ENCODE data around the gene MCM8.

The MCM8 gene

GRCh38 chr20:5975778-5976177 lies 25.3 kb downstream of the MCM8 start:
- H2AFZ ChIP-seq (ENCODE audit: low read length, unreplicated experiment), result no peak overlapping the region
- no peaks in the 10 kb centered on the region for H3K27me3 ChIP-seq (ENCODE audit: insufficient read depth, low read length)
- H3K27ac ChIP-seq (ENCODE audit: low read depth, low read length), result no peak overlapping the region
- H3K36me3 ChIP-seq (ENCODE audit: insufficient read depth, low read length), result peaks cover 14% of the 10 kb centered on the region
- H3K4me3 ChIP-seq (ENCODE audit: low read depth, low read length), result no peak overlapping the region
- H3K4me1 ChIP-seq (ENCODE audit: control insufficient read depth, insufficient read depth, low read length, unreplicated experiment), result peaks cover 23% of the 10 kb centered on the region
- no peaks in the 10 kb centered on the region for H3K79me2 ChIP-seq (ENCODE audit: control insufficient read depth, insufficient read depth, low read length, unreplicated experiment)

GRCh38 chr20:5977223-5977622 lies 26.8 kb downstream of the MCM8 start:
- H3K27me3 ChIP-seq (ENCODE audit: insufficient read depth, low read length), result no peaks in the 10 kb centered on the region
- no peak overlapping the region for H3K4me3 ChIP-seq (ENCODE audit: low read depth, low read length)
- H3K27ac ChIP-seq (ENCODE audit: low read depth, low read length), result no peak overlapping the region
- peaks cover 14% of the 10 kb centered on the region for H3K36me3 ChIP-seq (ENCODE audit: insufficient read depth, low read length)
- no peaks in the 10 kb centered on the region for H3K79me2 ChIP-seq (ENCODE audit: control insufficient read depth, insufficient read depth, low read length, unreplicated experiment)
- H2AFZ ChIP-seq (ENCODE audit: low read length, unreplicated experiment), result no peak overlapping the region
- H3K4me1 ChIP-seq (ENCODE audit: control insufficient read depth, insufficient read depth, low read length, unreplicated experiment), result peaks cover 21% of the 10 kb centered on the region

- H3K27ac ChIP-seq (ENCODE audit: low read depth, low read length), result no peak overlapping the region
- peaks cover 14% of the 10 kb centered on the region for H3K4me1 ChIP-seq (ENCODE audit: control insufficient read depth, insufficient read depth, low read length, unreplicated experiment)
- H2AFZ ChIP-seq (ENCODE audit: low read length, unreplicated experiment), result no peak overlapping the region
- H3K79me2 ChIP-seq (ENCODE audit: control insufficient read depth, insufficient read depth, low read length, unreplicated experiment), result no peaks in the 10 kb centered on the region
- peaks cover 14% of the 10 kb centered on the region for H3K36me3 ChIP-seq (ENCODE audit: insufficient read depth, low read length)
- no peaks in the 10 kb centered on the region for H3K27me3 ChIP-seq (ENCODE audit: insufficient read depth, low read length)
- H3K4me3 ChIP-seq (ENCODE audit: low read depth, low read length), result no peak overlapping the region
Measured at GRCh38 chr20:5977975-5978374, 27.5 kb downstream of the MCM8 start.

GRCh38 chr20:5979801-5980200 lies 29.3 kb downstream of the MCM8 start:
- Histone ChIP-seq H3K79me2 (ENCODE audit: control insufficient read depth, insufficient read depth, low read length, unreplicated experiment) (no peaks in the 10 kb centered on the region), H3K4me3 (ENCODE audit: low read depth, low read length) (no peak overlapping the region), H3K27ac (ENCODE audit: low read depth, low read length) (no peak overlapping the region), H3K4me1 (ENCODE audit: control insufficient read depth, insufficient read depth, low read length, unreplicated experiment) (no peaks in the 10 kb centered on the region), H2AFZ (ENCODE audit: low read length, unreplicated experiment) (no peak overlapping the region), H3K27me3 (ENCODE audit: insufficient read depth, low read length) (no peaks in the 10 kb centered on the region), H3K36me3 (ENCODE audit: insufficient read depth, low read length) (peaks cover 14% of the 10 kb centered on the region)

GRCh38 chr20:5980720-5981538 lies 30.5 kb downstream of the MCM8 start:
- H3K27me3 ChIP-seq (ENCODE audit: insufficient read depth, low read length), result no peaks in the 10 kb centered on the region
- H3K36me3 ChIP-seq (ENCODE audit: insufficient read depth, low read length), result peaks cover 14% of the 10 kb centered on the region
- H3K27ac ChIP-seq (ENCODE audit: low read depth, low read length), result no peak overlapping the region
- no peak overlapping the region for H3K4me3 ChIP-seq (ENCODE audit: low read depth, low read length)
- H3K4me1 ChIP-seq (ENCODE audit: control insufficient read depth, insufficient read depth, low read length, unreplicated experiment), result no peaks in the 10 kb centered on the region
- no peaks in the 10 kb centered on the region for H3K79me2 ChIP-seq (ENCODE audit: control insufficient read depth, insufficient read depth, low read length, unreplicated experiment)
- no peak overlapping the region for H2AFZ ChIP-seq (ENCODE audit: low read length, unreplicated experiment)

- Histone ChIP-seq H3K4me3 (ENCODE audit: low read depth, low read length) (no peak overlapping the region), H3K4me1 (ENCODE audit: control insufficient read depth, insufficient read depth, low read length, unreplicated experiment) (peaks cover 3% of the 10 kb centered on the region), H3K27ac (ENCODE audit: low read depth, low read length) (no peak overlapping the region), H2AFZ (ENCODE audit: low read length, unreplicated experiment) (no peak overlapping the region), H3K27me3 (ENCODE audit: insufficient read depth, low read length) (no peaks in the 10 kb centered on the region), H3K79me2 (ENCODE audit: control insufficient read depth, insufficient read depth, low read length, unreplicated experiment) (no peaks in the 10 kb centered on the region), H3K36me3 (ENCODE audit: insufficient read depth, low read length) (no peaks in the 10 kb centered on the region; the same call in 1 of the 2 replicates)
Measured at GRCh38 chr20:5987383-5987782, 36.9 kb downstream of the MCM8 start.

GRCh38 chr20:5989539-5989938 lies 39.1 kb downstream of the MCM8 start:
- Histone ChIP-seq H3K27me3 (ENCODE audit: insufficient read depth, low read length) (no peaks in the 10 kb centered on the region), H3K36me3 (ENCODE audit: insufficient read depth, low read length) (peaks cover 7% of the 10 kb centered on the region), H3K79me2 (ENCODE audit: control insufficient read depth, insufficient read depth, low read length, unreplicated experiment) (no peaks in the 10 kb centered on the region), H3K27ac (ENCODE audit: low read depth, low read length) (no peak overlapping the region), H3K4me3 (ENCODE audit: low read depth, low read length) (no peak overlapping the region), H2AFZ (ENCODE audit: low read length, unreplicated experiment) (no peak overlapping the region), H3K4me1 (ENCODE audit: control insufficient read depth, insufficient read depth, low read length, unreplicated experiment) (peaks cover 3% of the 10 kb centered on the region)

GRCh38 chr20:5990946-5991345 lies 40.5 kb downstream of the MCM8 start:
- H3K27ac ChIP-seq (ENCODE audit: low read depth, low read length), result peak overlapping the region; percentile 38; the same call in 1 of the 2 replicates
- no peaks in the 10 kb centered on the region for H3K27me3 ChIP-seq (ENCODE audit: insufficient read depth, low read length)
- H3K79me2 ChIP-seq (ENCODE audit: control insufficient read depth, insufficient read depth, low read length, unreplicated experiment), result no peaks in the 10 kb centered on the region
- H2AFZ ChIP-seq (ENCODE audit: low read length, unreplicated experiment), result no peak overlapping the region
- H3K36me3 ChIP-seq (ENCODE audit: insufficient read depth, low read length), result peaks cover 7% of the 10 kb centered on the region
- peaks cover 3% of the 10 kb centered on the region for H3K4me1 ChIP-seq (ENCODE audit: control insufficient read depth, insufficient read depth, low read length, unreplicated experiment)
- no peak overlapping the region for H3K4me3 ChIP-seq (ENCODE audit: low read depth, low read length)

- Histone ChIP-seq H3K4me1 (ENCODE audit: control insufficient read depth, insufficient read depth, low read length, unreplicated experiment) (peaks cover 3% of the 10 kb centered on the region), H3K36me3 (ENCODE audit: insufficient read depth, low read length) (peaks cover 7% of the 10 kb centered on the region), H3K4me3 (ENCODE audit: low read depth, low read length) (no peak overlapping the region), H3K27ac (ENCODE audit: low read depth, low read length) (peak overlapping the region; percentile 38), H3K27me3 (ENCODE audit: insufficient read depth, low read length) (no peaks in the 10 kb centered on the region), H3K79me2 (ENCODE audit: control insufficient read depth, insufficient read depth, low read length, unreplicated experiment) (no peaks in the 10 kb centered on the region), H2AFZ (ENCODE audit: low read length, unreplicated experiment) (no peak overlapping the region)
Measured at GRCh38 chr20:5991623-5992441, 41.4 kb downstream of the MCM8 start.

- H3K79me2 ChIP-seq (ENCODE audit: control insufficient read depth, insufficient read depth, low read length, unreplicated experiment), result no peaks in the 10 kb centered on the region
- no peak overlapping the region for H2AFZ ChIP-seq (ENCODE audit: low read length, unreplicated experiment)
- H3K27ac ChIP-seq (ENCODE audit: low read depth, low read length), result no peak overlapping the region
- peaks cover 7% of the 10 kb centered on the region for H3K36me3 ChIP-seq (ENCODE audit: insufficient read depth, low read length)
- peaks cover 3% of the 10 kb centered on the region for H3K4me1 ChIP-seq (ENCODE audit: control insufficient read depth, insufficient read depth, low read length, unreplicated experiment)
- no peaks in the 10 kb centered on the region for H3K27me3 ChIP-seq (ENCODE audit: insufficient read depth, low read length)
- no peak overlapping the region for H3K4me3 ChIP-seq (ENCODE audit: low read depth, low read length)
Measured at GRCh38 chr20:5996765-5997164, 46.3 kb downstream of the MCM8 start.

All from ACC112 (cell line).